ENCODE data around the gene DEFB129. TPM values are rescaled to one million over a fixed set of nuclear protein-coding genes. Genes with fewer than 3 reads are reported as not detected.

DEFB129 gene
- total and polyA plus RNA-seq, 10 of the 15 experiments (the other 5 are each of a cell fraction or from before 2014, with no cell fraction given) = not detected

GRCh38 chr20:266596-267562 is 39.8 kb downstream of the DEFB129 start (continued):
- TF ChIP-seq HSF1 (IDR thresholded peaks at IDR 0.05; ENCODE audit: low read depth, low read length) (no peak), PAX5 (IDR thresholded peaks at IDR 0.05; ENCODE audit: borderline replicate concordance, low read depth, low read length) (no peak), GATAD2B (conservative IDR thresholded peaks at IDR 0.05; ENCODE audit: low read depth) (0 out of 2 replicates have a peak, but pooled peaks have one; percentile 32), SMARCA5 (IDR thresholded peaks at IDR 0.05) (peak; percentile 35; the same call in 1 of the 2 replicates), E2F8 (IDR thresholded peaks at IDR 0.05; ENCODE audit: low read depth, partially characterized antibody) (no peak)

GRCh38 chr20:270517-270916 is 43.5 kb downstream of the DEFB129 start:
- ChIA-PET CTCF (interaction anchor here (0.7 to 5.6 kb wide), 2 partner anchors 60 to 74 kb away, joined by 3 to 32 read pairs; no protein-coding TSS in a partner anchor), POLR2A (no interaction called here), SMC1A (ENCODE audit: uncharacterized antibody, unreplicated experiment) (no interaction called here), RAD21 (ENCODE audit: unreplicated experiment) (interaction anchor here (1.1 kb wide), 1 partner anchor 60 kb away, joined by 4 read pairs; no protein-coding TSS in a partner anchor)
- H3K9ac ChIP-seq (ENCODE audit: control insufficient read depth, insufficient read depth, low read length) = no peak overlapping the region
- H3K4me3 ChIP-seq = no peak overlapping the region
- no peaks in the 10 kb centered on the region for H3K9me3 ChIP-seq (replicated peaks; ENCODE audit: control insufficient read depth, insufficient read depth, low read length)
- H3K79me2 ChIP-seq (ENCODE audit: control insufficient read depth, insufficient read depth, low read length) = no peaks in the 10 kb centered on the region
- H3K36me3 ChIP-seq (ENCODE audit: control insufficient read depth in 2 of 2, insufficient read depth in 2 of 2, low read length in 1 of 2) = 0 out of 4 replicates have a peak, but pooled peaks cover 0 to under 1% of the 10 kb centered on the region in 2 experiments
- intact Hi-C loops (cut with micrococcal nuclease; ENCODE audit: unreplicated experiment) = no loop called here
- no TSS peak for BruUV-seq (replicated peaks)
- H3K27ac ChIP-seq (ENCODE audit: control insufficient read depth, insufficient read depth) = no peak overlapping the region
- 70% methylated on average over 5 of the region's 5 CpGs for WGBS (ENCODE audit: insufficient coverage, insufficient replicate concordance, low lambda C conversion rate, missing lambda C conversion rate)
- H3K4me1 ChIP-seq (ENCODE audit: control insufficient read depth, insufficient read depth, low read length) = no peaks in the 10 kb centered on the region
- H3K4me2 ChIP-seq (ENCODE audit: control insufficient read depth, insufficient read depth) = no peak overlapping the region
- no peaks in the 10 kb centered on the region for H3K27me3 ChIP-seq (replicated peaks in 1 of 2; ENCODE audit: control insufficient read depth in 2 of 2, insufficient read depth in 2 of 2, low read length in 1 of 2)
- no peak for ATAC-seq
- H2AFZ ChIP-seq (ENCODE audit: control insufficient read depth, low read depth, low read length) = no peak overlapping the region
- no peaks in the 10 kb centered on the region for H4K20me1 ChIP-seq (ENCODE audit: control insufficient read depth, insufficient read depth)
- in situ Hi-C loops (cut with MboI) = no loop called here
- DNase-seq (ENCODE audit: low read depth, low spot score) = no peak
- FAIRE-seq = no peak
- TF ChIP-seq MXI1 (IDR thresholded peaks at IDR 0.05; ENCODE audit: low read depth, low read length) (no peak), CHD2 (IDR thresholded peaks at IDR 0.05; ENCODE audit: borderline replicate concordance, low read depth, low read length) (no peak), KAT2A (conservative IDR thresholded peaks at IDR 0.05; ENCODE audit: control insufficient read depth, low read depth, low read length) (no peak), WRNIP1 (IDR thresholded peaks at IDR 0.05; ENCODE audit: borderline replicate concordance, low read depth, low read length) (no peak), PAX8 (IDR thresholded peaks at IDR 0.05) (no peak), NFYB (IDR thresholded peaks at IDR 0.05; ENCODE audit: insufficient read depth, low read depth, low read length) (no peak), FOS (IDR thresholded peaks at IDR 0.05; ENCODE audit: borderline replicate concordance, extremely low read depth, insufficient read length) (no peak), SREBF2 (IDR thresholded peaks at IDR 0.05; ENCODE audit: low read length) (no peak), EED (IDR thresholded peaks at IDR 0.05; ENCODE audit: low read depth) (no peak), CEBPB (IDR thresholded peaks at IDR 0.05; ENCODE audit: borderline replicate concordance in 1 of 2, low read depth in 2 of 2, low read length in 2 of 2) (no peak), ASH2L (IDR thresholded peaks at IDR 0.05; ENCODE audit: borderline replicate concordance, low read depth) (no peak), IKZF2 (IDR thresholded peaks at IDR 0.05) (no peak)

Measured in GM12878 (cell line).